Tibial artery (tissue), 4 donors: ENCODE measurements around the gene SUSD6.

Experiments
- DNase-seq, 2 donors: peaks; one replicate each; pipeline ENCODE4 v3.0.0-alpha.2; 2019
- H3K27ac ChIP-seq, 2 donors: fragments of 200-600 bp; sonication (generic) in 1 of 2; 1 replicate in 1 of 2; 2 replicates in 1 of 2; pipeline ENCODE4 v1.5.1; 2018 to 2019; ENCODE audit warnings: mild to moderate bottlenecking in 1 of 2
- H3K27me3 ChIP-seq, 2 donors: fragments of 200-600 bp; sonication (generic) in 1 of 2; one replicate each; pipeline versions ENCODE4 v1.5.1 to v1.6.0; 2016 to 2019
- H3K36me3 ChIP-seq, 3 donors: fragments of 200-600 bp; sonication (generic) in 2 of 3; one replicate each; pipeline ENCODE4 v1.5.1; 2016 to 2019; ENCODE audit warnings: mild to moderate bottlenecking in 2 of 3
- H3K4me1 ChIP-seq, 4 donors: fragments of 200-600 bp; sonication (generic) in 2 of 4; 1 replicate in 3 of 4; 2 replicates in 1 of 4; pipeline ENCODE4 v1.5.1; 2016 to 2019
- H3K4me3 ChIP-seq, 2 donors: fragments of 200-600 bp; sonication (generic) in 1 of 2; 1 replicate in 1 of 2; 2 replicates in 1 of 2; pipeline ENCODE4 v1.5.1; 2018 to 2019; ENCODE audit warnings: mild to moderate bottlenecking in 2 of 2
- H3K9me3 ChIP-seq, 3 donors: fragments of 200-600 bp; sonication (generic) in 1 of 3; one replicate each; pipeline ENCODE4 v1.5.1; 2016 to 2019
- intact Hi-C: fragments of 100-400 bp; cut with DNase I; formaldehyde crosslinking; loops from one replicate; pipeline ENCODE4 v1.15.0; 2023; ENCODE audit warnings: low total_unique reads
- TF ChIP-seq, protein P1 (sequence below), 2 experiments: fragments of 200-600 bp in 1 of 2; fragments of 450-650 bp in 1 of 2; IDR thresholded peaks; one replicate each; pipeline ENCODE4 v1.5.1; 2017 to 2019; ENCODE audit warnings: antibody characterized with exemption in 2 of 2, mild to moderate bottlenecking in 1 of 2, moderate library complexity in 1 of 2

SUSD6 gene

DNA sequence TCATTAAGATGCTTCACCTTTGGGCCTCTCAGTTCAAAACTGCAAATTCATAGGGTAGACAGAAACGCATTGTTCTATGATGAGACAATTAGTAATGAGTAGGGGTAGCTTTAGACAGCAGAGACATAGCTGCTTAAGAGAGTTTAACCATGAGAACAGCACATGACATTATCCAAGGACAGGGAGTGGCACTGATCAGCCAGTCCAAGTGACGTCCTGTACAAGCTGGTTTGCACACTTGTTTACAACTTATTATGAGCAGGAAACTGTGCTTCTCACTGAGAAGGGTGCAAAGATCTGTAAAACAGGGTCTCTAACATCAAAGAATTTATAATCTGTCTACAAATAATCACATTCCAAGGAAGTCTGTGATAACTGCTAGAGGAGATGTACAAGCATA lies 144.4 kb downstream of the SUSD6 start:
- no peaks in the 10 kb centered on the region for H3K36me3 ChIP-seq
- TF ChIP-seq, protein P1, sequence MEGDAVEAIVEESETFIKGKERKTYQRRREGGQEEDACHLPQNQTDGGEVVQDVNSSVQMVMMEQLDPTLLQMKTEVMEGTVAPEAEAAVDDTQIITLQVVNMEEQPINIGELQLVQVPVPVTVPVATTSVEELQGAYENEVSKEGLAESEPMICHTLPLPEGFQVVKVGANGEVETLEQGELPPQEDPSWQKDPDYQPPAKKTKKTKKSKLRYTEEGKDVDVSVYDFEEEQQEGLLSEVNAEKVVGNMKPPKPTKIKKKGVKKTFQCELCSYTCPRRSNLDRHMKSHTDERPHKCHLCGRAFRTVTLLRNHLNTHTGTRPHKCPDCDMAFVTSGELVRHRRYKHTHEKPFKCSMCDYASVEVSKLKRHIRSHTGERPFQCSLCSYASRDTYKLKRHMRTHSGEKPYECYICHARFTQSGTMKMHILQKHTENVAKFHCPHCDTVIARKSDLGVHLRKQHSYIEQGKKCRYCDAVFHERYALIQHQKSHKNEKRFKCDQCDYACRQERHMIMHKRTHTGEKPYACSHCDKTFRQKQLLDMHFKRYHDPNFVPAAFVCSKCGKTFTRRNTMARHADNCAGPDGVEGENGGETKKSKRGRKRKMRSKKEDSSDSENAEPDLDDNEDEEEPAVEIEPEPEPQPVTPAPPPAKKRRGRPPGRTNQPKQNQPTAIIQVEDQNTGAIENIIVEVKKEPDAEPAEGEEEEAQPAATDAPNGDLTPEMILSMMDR (IDR thresholded peaks at IDR 0.05) = no peak
- no peaks in the 10 kb centered on the region for H3K9me3 ChIP-seq
- no peaks in the 10 kb centered on the region for H3K27me3 ChIP-seq
- H3K27ac ChIP-seq = no peak overlapping the region
- H3K4me1 ChIP-seq = no peaks in the 10 kb centered on the region
- no peak for DNase-seq
- intact Hi-C loops = no loop called here
- no peak overlapping the region for H3K4me3 ChIP-seq

DNA sequence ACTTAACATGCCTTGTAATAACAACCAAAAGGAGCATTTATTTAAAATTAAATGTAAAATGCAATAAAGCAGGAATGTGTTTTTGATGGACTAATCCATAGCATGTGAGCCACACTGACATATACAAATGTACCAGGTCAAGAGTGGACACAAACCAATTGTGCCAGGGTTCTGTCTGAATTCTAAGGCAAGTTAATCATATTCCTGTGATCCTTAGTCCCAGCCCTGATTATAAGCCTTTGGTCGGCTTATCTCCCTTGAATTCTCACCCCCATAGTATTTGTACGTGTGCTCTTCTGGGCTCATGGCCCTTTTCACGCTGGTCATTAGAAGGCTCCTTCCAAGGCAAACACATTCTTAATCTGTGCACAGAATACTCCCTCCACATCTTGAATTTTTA lies 144.9 kb downstream of the SUSD6 start:
- TF ChIP-seq, protein P1 (IDR thresholded peaks at IDR 0.05) = no peak
- no peak overlapping the region for H3K27ac ChIP-seq

DNA sequence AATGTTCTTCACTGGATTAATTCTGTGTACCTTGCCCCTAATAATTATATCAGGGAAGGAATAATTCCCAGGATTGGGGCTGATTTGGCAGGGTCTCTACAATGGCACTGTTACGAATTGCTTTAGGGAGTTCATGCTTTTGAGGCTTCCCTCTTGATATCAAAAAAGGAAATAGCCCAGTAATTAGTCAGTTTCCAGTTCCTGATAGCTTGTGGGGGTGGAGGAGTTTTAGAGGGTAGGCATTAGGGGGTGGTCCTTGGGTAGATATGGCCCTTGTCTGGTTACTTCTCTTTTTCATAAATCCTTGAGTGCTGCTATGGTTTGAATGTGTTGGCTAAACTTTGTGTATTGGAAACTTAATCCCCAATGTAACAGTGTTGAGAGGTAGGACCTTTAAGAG lies 149.4 kb downstream of the SUSD6 start:
- intact Hi-C loops = no loop called here
- Histone ChIP-seq H3K9me3 (no peaks in the 10 kb centered on the region), H3K27me3 (no peaks in the 10 kb centered on the region), H3K4me1 (no peaks in the 10 kb centered on the region), H3K4me3 (no peak overlapping the region), H3K36me3 (no peaks in the 10 kb centered on the region), H3K27ac (no peak overlapping the region)
- TF ChIP-seq, protein P1 (IDR thresholded peaks at IDR 0.05) = no peak
- DNase-seq = no peak

More for the DNA sequence above, 144.9 kb downstream of the SUSD6 start:
- H3K27me3 ChIP-seq = no peaks in the 10 kb centered on the region
- DNase-seq = no peak
- intact Hi-C loops = no loop called here
- no peaks in the 10 kb centered on the region for H3K9me3 ChIP-seq
- H3K4me1 ChIP-seq = no peaks in the 10 kb centered on the region
- no peaks in the 10 kb centered on the region for H3K36me3 ChIP-seq
- no peak overlapping the region for H3K4me3 ChIP-seq

DNA sequence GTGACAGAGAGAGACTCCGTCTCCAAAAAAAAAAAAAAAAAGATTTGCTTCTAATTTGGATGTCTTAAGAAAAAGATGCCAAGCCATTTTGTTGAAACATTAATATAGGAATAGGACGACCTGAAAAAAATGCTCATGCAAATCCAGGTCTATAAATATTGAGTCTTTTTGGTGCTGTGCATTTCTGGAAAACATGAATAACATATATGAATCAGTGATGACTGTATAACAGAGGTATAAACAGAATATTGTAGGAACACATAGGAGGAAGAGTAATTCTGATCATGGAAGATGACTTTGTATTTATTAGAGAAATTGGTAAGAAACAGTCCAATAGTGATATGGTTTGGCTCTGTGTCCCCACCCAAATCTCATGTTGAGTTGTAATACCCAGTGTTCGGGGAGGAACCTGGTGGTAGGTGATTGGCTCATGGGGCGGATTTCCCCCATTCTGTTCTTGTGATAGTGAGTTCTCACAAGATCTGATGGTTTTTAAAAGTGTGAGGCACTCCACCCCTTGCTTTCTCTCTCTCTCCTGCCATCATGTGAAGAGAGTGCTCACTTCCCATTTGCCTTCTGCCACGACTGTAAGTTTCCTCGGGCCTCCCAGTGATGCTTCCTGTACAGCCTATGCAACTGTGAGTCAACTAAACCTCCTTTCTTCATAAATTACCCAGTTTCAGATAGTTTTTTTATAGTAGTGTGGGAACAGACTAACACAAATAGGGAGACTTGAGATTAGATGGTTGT lies 152.5 kb downstream of the SUSD6 start:
- intact Hi-C loops = no loop called here
- Histone ChIP-seq H3K36me3 (peaks cover 10 to 13% (median 11%) of the 10 kb centered on the region in 3 donors), H3K4me3 (no peak overlapping the region), H3K9me3 (no peaks in the 10 kb centered on the region), H3K27ac (no peak overlapping the region), H3K4me1 (peaks cover 0 to 18% (median 13%) of the 10 kb centered on the region in 4 donors), H3K27me3 (peaks cover 0 to 2% of the 10 kb centered on the region in 2 donors)
- TF ChIP-seq, protein P1 (IDR thresholded peaks at IDR 0.05) = no peak
- no peak for DNase-seq
